RWPE1 (cell line): ENCODE measurements around the gene SEL1L2.

Source experiments
- CTCF ChIA-PET: fragments of 350-600 bp; sonication (Branson Sonifier 250); formaldehyde crosslinking; extraction: SDS; loops from one replicate; lab custom pipeline; 2021; lab: Yijun Ruan, JAX
- POLR2A ChIA-PET: fragments of 400-600 bp; formaldehyde crosslinking; extraction: SDS; loops from one replicate; lab custom pipeline; 2020; ENCODE audit warnings: antibody characterized with exemption; ENCODE audit not compliant: low non-redundant PET; lab: Yijun Ruan, JAX
- DNase-seq: peaks from one replicate; pipeline ENCODE4 v3.0.0; 2012; ENCODE audit warnings: low spot score
- H3K27ac ChIP-seq: fragments of 450-650 bp; 2 replicates; pipeline ENCODE4 v1.5.1; 2017
- TF ChIP-seq, protein P1 (sequence below): fragments of 450-650 bp; conservative IDR thresholded peaks from 2 replicates; pipeline ENCODE4 v1.5.1; 2017; ENCODE audit warnings: low read depth, mild to moderate bottlenecking

SEL1L2 gene

DNA sequence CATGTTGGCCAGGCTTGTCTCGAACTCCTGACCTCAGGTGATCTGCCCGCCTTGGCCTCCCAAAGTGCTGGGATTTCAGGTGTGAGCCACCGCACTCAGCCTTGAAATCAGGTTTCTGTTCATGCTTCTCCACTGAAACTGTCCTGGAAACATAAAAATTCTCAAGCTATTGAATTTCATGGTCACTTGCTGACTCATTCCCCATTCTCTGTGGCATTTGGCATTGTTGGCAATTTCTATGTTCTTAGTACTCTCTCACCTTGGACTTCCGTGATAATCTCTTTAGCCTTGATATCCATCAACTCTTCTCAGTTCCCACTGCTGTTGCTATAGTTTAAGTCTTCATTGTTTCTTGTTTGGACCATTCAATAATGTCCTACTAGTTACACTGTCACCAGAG, 6.2 kb downstream of the SEL1L2 start:
- POLR2A ChIA-PET = no interaction called here
- H3K27ac ChIP-seq = no peak overlapping the region
- no peak for DNase-seq
- TF ChIP-seq, protein P1, sequence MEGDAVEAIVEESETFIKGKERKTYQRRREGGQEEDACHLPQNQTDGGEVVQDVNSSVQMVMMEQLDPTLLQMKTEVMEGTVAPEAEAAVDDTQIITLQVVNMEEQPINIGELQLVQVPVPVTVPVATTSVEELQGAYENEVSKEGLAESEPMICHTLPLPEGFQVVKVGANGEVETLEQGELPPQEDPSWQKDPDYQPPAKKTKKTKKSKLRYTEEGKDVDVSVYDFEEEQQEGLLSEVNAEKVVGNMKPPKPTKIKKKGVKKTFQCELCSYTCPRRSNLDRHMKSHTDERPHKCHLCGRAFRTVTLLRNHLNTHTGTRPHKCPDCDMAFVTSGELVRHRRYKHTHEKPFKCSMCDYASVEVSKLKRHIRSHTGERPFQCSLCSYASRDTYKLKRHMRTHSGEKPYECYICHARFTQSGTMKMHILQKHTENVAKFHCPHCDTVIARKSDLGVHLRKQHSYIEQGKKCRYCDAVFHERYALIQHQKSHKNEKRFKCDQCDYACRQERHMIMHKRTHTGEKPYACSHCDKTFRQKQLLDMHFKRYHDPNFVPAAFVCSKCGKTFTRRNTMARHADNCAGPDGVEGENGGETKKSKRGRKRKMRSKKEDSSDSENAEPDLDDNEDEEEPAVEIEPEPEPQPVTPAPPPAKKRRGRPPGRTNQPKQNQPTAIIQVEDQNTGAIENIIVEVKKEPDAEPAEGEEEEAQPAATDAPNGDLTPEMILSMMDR = no peak
- CTCF ChIA-PET = no interaction called here

- ChIA-PET CTCF (interaction anchor here (0.7 kb wide), 1 partner anchor 22 kb away, joined by 3 read pairs; no protein-coding TSS in a partner anchor), POLR2A (no interaction called here)
- TF ChIP-seq, protein P1 = no peak
- DNase-seq = no peak
- no peak overlapping the region for H3K27ac ChIP-seq
Measured at GRCh38 chr20:13960525-13960924, 29.9 kb downstream of the SEL1L2 start.

DNA sequence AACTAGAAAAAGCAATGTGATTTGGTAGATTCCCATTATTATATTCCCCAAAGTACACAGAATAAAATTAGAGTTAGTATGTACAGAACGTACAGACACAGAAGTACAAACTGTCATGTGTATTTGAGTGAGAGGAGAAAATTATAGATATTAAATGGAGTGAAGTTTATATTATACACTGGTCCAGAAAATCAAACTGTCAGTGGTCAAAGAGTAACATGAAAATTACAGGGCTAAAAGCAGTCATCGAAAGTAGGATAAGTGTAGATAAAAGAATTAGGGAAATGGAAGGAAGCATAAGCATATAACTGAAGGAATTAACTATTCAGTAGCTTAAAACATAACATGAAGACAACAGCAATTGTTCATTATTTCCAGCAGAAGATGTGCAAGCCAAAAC, 30.3 kb downstream of the SEL1L2 start:
- TF ChIP-seq, protein P1 = no peak
- ChIA-PET POLR2A (no interaction called here), CTCF (interaction anchor here (0.7 kb wide), 1 partner anchor 22 kb away, joined by 3 read pairs; no protein-coding TSS in a partner anchor)
- DNase-seq = no peak
- no peak overlapping the region for H3K27ac ChIP-seq

GRCh38 chr20:13953227-13953626, 37.2 kb downstream of the SEL1L2 start:
- POLR2A ChIA-PET = no interaction called here
- TF ChIP-seq, protein P1 = no peak
- no peak for DNase-seq
- no peak overlapping the region for H3K27ac ChIP-seq
- CTCF ChIA-PET = no interaction called here

DNA sequence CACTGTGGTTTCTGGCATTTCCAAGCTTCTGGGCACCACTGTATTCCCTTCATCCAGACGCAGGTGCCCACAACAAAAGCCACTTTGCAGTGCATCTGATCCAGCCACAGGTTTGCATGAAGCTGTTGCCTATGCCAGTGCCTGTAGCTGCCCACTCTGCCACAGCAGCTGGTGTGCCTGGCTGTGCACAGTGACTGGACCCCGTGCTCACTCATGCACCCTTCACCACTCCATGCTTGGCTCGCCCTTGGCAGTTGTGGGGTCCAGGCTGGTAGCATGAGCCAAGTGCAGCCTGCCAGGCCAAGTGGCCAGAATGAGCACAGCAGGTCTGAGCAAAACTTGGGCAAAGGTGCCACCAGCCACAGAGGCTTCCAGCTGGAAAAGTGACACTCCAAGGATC, 42.7 kb downstream of the SEL1L2 start:
- CTCF ChIA-PET = no interaction called here
- POLR2A ChIA-PET = no interaction called here
- H3K27ac ChIP-seq = no peak overlapping the region
- TF ChIP-seq, protein P1 = no peak
- DNase-seq = no peak

DNA sequence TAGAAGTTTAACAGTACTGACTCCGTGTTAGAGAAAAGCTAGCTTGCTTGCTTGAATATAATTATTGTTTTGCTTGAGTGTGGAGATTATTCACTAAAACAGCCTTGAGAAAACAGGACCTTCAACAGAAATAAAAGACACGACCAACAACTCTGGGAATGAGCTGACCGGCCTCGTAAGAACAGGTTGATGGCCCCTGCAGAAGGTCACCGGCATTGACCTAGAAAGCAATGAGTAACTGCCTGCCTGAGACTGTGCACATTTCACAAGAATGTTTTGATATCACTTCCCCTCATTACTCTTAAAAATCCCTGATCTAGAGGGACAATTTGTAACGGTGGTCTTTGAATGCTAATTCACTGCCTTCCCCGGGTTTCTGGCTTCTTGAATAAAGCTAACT, 49.4 kb downstream of the SEL1L2 start:
- no peak overlapping the region for H3K27ac ChIP-seq
- ChIA-PET POLR2A (no interaction called here), CTCF (no interaction called here)
- no peak for DNase-seq
- TF ChIP-seq, protein P1 = no peak
